Adipocyte (in vitro differentiated cells): ENCODE data around the gene SH2D7.

Experiments used
- DNase-seq: peaks from one replicate; pipeline ENCODE4 v3.0.0-alpha.2; 2015; ENCODE audit warnings: low read depth
- H3K27me3 ChIP-seq: replicated peaks from 2 replicates; pipeline ENCODE4 v1.7.0; 2013; ENCODE audit warnings: mild to moderate bottlenecking, low read length, moderate library complexity; ENCODE audit not compliant: control insufficient read depth, insufficient read depth
- H3K36me3 ChIP-seq: 2 replicates; pipeline ENCODE4 v1.7.0; 2013; ENCODE audit warnings: low read length, mild to moderate bottlenecking, moderate library complexity; ENCODE audit not compliant: control insufficient read depth, insufficient read depth, severe bottlenecking
- H3K4me1 ChIP-seq: 2 replicates; pipeline ENCODE4 v1.7.0; 2013; ENCODE audit warnings: mild to moderate bottlenecking, low read length, moderate library complexity; ENCODE audit not compliant: control insufficient read depth, insufficient read depth
- H3K4me3 ChIP-seq: 2 replicates; pipeline ENCODE4 v1.7.0; 2013; ENCODE audit warnings: mild to moderate bottlenecking, low read length, moderate library complexity
- H3K9ac ChIP-seq: 2 replicates; pipeline ENCODE4 v1.7.0; 2013; ENCODE audit warnings: mild to moderate bottlenecking, low read length, moderate library complexity
- H3K9me3 ChIP-seq: 2 replicates; pipeline ENCODE4 v1.7.0; 2013; ENCODE audit warnings: mild to moderate bottlenecking, low read length, moderate library complexity; ENCODE audit not compliant: control insufficient read depth

Gene SH2D7

DNA sequence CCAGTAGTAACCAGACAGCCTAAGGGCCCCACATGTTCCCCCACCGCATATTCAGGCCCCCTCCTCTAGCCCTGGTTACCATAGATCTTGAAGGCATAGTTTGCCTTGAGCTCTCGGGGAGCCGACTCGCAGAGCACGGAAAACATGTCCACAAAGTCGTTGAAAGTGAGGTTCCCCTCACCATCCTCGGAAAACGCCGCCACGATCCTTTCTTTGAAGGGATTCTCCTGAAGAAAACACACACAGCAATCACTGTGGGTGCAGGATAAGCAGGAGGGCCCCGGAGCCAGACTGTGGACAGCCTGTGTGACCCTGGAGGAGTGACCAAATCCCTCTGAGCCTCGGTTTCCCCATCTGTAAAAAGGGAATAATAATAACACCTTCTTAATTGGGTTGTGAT, 16.8 kb downstream of the SH2D7 start:
- H3K9me3 ChIP-seq: no peaks in the 10 kb centered on the region
- H3K4me1 ChIP-seq: no peaks in the 10 kb centered on the region
- no peaks in the 10 kb centered on the region for H3K36me3 ChIP-seq
- DNase-seq: no peak
- H3K4me3 ChIP-seq: no peak overlapping the region
- peaks cover 26% of the 10 kb centered on the region for H3K27me3 ChIP-seq
- H3K9ac ChIP-seq: no peak overlapping the region

DNA sequence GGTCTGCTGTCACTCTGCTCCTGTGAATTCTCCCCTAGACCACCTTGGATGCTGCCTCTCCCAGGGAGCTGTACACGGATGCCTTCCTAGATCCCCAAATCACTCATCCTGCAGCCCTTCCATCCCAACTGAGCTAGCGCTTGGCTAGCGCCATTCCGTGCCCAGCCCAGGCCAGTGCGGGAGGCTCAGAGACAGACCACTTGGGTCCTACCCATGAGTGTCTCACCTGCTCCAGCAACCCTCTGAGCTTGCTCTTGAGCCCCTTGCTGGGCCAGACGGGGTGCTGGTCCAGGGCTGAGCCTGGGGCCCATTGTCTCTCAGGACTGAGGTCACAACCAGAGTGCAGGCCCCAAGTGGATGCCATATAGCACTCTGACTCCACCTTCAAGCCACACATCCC, 17.7 kb downstream of the SH2D7 start:
- DNase-seq: no peak
- Histone ChIP-seq H3K4me3 (no peak overlapping the region), H3K9me3 (no peaks in the 10 kb centered on the region), H3K4me1 (no peaks in the 10 kb centered on the region), H3K36me3 (no peaks in the 10 kb centered on the region), H3K27me3 (peaks cover 20% of the 10 kb centered on the region), H3K9ac (no peak overlapping the region)

DNA sequence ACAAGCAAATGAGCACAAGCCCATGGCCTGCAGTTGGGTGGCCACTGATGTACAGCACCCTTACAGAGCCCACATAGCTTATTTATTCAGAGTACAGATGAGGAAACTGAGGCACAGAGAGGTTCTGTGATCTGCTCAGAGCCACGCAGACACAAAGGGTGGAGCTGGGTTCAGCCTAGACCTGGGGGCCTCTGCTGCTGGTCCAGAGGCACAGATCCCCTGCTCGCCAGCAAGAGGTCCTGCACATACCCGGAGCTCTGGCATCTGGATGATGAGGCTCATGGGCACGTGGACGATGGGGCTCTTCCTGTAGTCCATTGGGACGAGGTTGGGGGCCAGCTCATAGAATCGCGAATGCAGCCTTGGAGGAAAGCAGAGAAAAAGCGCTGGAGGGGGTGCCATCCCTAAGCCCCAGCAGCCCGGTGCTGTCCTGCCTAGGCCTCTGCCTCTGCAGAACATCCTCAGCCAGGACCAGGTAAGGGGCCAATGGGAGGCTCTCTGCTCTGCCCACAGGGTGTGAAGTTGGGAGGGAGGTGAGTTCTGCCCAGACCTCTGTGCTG, 18.6 kb downstream of the SH2D7 start:
- no peaks in the 10 kb centered on the region for H3K9me3 ChIP-seq
- no peaks in the 10 kb centered on the region for H3K4me1 ChIP-seq
- no peak overlapping the region for H3K9ac ChIP-seq
- no peak for DNase-seq
- H3K4me3 ChIP-seq: no peak overlapping the region
- H3K36me3 ChIP-seq: no peaks in the 10 kb centered on the region
- peaks cover 20% of the 10 kb centered on the region for H3K27me3 ChIP-seq

DNA sequence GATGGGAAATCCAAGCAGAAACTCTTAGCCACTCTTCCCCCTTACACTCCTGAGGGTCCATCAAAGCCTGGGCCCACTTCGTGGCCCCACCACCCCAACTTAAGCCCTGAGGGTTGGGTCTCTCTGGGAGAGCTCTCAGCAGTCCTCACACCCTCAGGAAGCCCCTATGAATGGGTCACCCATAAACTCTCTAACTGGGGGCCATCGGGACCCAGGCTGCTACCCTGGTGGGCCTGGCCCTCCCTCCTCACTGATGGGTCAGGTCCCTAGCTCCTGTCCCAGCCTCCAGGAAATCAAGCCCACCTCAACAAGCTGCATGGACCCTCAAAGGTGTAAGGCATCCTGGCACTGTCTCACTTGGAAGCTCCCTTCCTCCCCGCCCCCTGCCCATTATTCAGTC, 19.4 kb downstream of the SH2D7 start:
- Histone ChIP-seq H3K4me1 (no peaks in the 10 kb centered on the region), H3K4me3 (no peak overlapping the region), H3K27me3 (peaks cover 20% of the 10 kb centered on the region), H3K9ac (no peak overlapping the region), H3K9me3 (no peaks in the 10 kb centered on the region), H3K36me3 (no peaks in the 10 kb centered on the region)
- DNase-seq: no peak

DNA sequence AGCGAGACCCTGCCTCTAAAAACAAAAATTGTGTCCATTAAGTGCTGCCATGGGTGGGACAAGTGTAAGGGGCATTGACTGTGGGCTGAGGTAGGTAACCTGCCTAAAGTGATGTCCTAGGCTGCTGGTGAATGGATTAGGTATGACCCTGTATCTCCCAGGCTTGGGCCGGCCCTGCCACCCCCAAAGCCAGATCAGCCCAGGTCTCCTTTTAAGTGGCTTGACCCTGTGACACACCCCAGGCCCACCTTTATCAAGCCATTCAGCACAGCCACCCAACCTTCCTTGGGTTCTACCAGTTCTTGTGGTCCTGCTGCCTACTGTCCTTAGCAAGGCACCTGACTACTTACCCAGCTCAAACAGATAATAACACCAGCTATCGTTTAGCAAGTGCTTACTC, 20.2 kb downstream of the SH2D7 start:
- H3K36me3 ChIP-seq: no peaks in the 10 kb centered on the region
- no peak for DNase-seq
- H3K4me1 ChIP-seq: no peaks in the 10 kb centered on the region
- H3K4me3 ChIP-seq: no peak overlapping the region
- no peaks in the 10 kb centered on the region for H3K9me3 ChIP-seq
- no peak overlapping the region for H3K9ac ChIP-seq
- peaks cover 20% of the 10 kb centered on the region for H3K27me3 ChIP-seq

DNA sequence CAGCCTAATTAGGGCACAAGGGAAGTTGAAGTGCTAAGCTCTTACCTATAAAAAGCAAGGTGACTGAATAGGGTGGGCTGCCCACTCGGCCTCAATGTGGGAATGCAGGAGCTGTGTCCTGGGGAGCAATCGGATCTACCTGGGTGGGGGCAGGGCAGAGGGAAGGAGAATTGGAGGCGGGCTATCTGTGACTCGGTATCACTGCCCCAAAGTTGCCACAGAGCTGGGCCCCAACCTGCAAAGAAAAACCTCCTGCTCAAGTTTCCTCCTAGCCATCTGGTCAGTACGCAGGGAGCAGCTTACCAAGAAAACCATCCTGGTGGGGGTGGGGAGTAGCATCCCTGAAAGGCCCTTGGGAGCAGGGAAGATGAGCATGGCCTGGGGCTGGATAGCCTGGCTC, 28.2 kb downstream of the SH2D7 start:
- H3K27me3 ChIP-seq: peaks cover 21% of the 10 kb centered on the region
- no peaks in the 10 kb centered on the region for H3K36me3 ChIP-seq
- no peaks in the 10 kb centered on the region for H3K9me3 ChIP-seq
- no peak for DNase-seq
- H3K9ac ChIP-seq: no peak overlapping the region
- no peaks in the 10 kb centered on the region for H3K4me1 ChIP-seq
- no peak overlapping the region for H3K4me3 ChIP-seq

DNA sequence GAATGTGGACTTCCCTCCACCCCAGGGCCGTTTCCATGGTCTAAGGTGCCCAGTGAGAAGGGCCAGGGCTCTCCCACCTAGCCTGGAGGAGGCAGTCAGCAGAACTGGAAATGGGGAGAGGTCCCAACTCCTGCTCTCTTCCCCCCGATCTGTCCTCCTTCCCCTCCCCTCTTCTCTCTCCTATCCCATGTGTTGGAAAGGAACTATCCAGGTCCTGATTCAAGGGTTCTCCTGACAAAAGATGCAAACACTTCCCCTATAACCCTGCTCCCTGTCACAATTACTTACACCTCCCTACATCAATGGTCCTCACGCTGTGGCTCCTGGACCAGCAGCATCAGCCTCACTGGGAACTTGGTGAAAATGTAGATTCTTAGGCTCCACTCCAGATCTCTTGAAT, 32.9 kb downstream of the SH2D7 start:
- H3K27me3 ChIP-seq: peaks cover 22% of the 10 kb centered on the region
- H3K9ac ChIP-seq: no peak overlapping the region
- no peaks in the 10 kb centered on the region for H3K9me3 ChIP-seq
- no peak overlapping the region for H3K4me3 ChIP-seq
- H3K4me1 ChIP-seq: no peaks in the 10 kb centered on the region
- H3K36me3 ChIP-seq: no peaks in the 10 kb centered on the region
- DNase-seq: no peak

DNA sequence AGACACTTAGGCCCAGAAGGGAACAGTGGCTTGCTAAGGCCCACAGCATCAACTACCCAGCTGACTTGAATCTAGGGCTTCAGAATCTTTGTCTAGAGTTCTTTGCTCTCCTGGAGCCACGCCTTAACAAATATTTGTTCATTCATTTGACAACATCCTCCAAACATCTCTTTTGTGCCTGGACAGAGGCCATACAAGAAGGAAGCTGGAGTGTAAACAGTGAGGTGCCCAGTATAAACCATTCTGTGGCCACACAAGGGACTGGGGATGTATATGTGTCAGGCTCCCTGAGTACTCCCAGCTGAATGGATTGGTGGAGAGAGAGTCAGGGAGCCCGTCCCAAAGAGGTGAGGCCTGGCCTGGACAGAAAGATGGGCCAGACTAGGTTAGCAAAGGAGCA, 35.5 kb downstream of the SH2D7 start:
- no peak for DNase-seq
- peaks cover 15% of the 10 kb centered on the region for H3K27me3 ChIP-seq
- no peaks in the 10 kb centered on the region for H3K9me3 ChIP-seq
- H3K4me1 ChIP-seq: peaks cover 8% of the 10 kb centered on the region
- no peak overlapping the region for H3K9ac ChIP-seq
- H3K4me3 ChIP-seq: no peak overlapping the region
- no peaks in the 10 kb centered on the region for H3K36me3 ChIP-seq

DNA sequence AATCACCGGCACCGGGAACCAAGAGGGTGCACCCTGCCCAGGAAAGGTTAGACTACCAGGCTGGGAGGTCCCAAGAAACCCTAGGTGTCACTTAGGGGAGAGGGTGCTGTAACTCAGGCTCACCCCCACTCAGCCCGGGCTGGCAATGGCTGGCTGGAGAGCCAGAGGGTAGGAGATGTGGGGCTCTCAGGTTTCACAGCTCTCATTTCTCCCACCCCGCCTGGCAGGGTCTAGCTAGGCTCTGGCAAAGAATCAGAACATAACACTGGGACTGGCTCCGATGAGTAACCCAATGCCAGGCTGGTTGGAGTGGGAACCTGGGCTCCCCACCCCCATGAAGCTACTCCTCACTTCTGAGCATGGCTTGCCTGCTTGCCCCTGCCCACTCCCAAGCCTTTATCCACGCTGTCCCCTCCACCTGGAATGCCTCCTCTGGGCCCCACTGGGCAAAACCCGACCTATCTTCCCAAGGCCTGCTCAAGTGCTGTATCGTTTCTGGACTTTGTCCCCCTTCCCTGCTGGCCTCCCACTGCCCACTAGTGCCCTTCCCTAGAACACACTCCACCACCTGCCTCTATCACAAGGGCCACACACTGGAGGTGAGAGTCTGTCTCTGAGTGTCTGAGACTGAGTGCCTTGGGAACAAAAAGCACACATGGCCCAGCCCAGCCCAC, 36.9 kb downstream of the SH2D7 start:
- Histone ChIP-seq H3K27me3 (peaks cover 2% of the 10 kb centered on the region), H3K4me3 (no peak overlapping the region), H3K4me1 (peaks cover 8% of the 10 kb centered on the region), H3K36me3 (no peaks in the 10 kb centered on the region), H3K9me3 (no peaks in the 10 kb centered on the region), H3K9ac (no peak overlapping the region)
- DNase-seq: peak; percentile 15

DNA sequence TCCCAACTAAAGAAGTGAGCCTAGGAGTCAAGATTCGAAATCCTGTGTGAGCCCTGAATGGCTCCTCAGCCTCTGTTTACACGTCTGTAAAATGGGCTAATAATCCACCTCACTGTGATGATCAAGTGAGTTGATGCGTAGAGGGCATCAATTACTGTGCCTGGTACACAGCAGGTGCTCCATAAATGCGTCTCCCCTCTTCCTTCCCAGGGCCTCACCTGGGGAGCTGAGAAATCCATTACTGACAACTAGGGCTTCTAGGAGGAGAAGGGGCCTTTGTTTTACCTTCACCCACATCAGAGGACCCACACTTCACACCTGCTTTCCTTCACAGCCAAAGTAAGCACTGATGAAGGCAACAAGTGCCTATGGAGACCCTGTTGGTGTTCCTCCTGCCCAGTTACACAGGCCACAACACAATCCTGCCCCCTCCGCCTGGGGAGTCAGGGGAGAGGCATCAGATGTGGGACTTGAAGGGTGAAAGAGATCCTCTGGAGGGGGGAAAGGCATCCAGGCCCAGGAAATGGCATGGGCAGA, 37.5 kb downstream of the SH2D7 start:
- H3K4me3 ChIP-seq: no peak overlapping the region
- H3K9me3 ChIP-seq: no peaks in the 10 kb centered on the region
- H3K36me3 ChIP-seq: no peaks in the 10 kb centered on the region
- no peak for DNase-seq
- peaks cover 8% of the 10 kb centered on the region for H3K4me1 ChIP-seq
- no peak overlapping the region for H3K9ac ChIP-seq
- peaks cover 2% of the 10 kb centered on the region for H3K27me3 ChIP-seq

DNA sequence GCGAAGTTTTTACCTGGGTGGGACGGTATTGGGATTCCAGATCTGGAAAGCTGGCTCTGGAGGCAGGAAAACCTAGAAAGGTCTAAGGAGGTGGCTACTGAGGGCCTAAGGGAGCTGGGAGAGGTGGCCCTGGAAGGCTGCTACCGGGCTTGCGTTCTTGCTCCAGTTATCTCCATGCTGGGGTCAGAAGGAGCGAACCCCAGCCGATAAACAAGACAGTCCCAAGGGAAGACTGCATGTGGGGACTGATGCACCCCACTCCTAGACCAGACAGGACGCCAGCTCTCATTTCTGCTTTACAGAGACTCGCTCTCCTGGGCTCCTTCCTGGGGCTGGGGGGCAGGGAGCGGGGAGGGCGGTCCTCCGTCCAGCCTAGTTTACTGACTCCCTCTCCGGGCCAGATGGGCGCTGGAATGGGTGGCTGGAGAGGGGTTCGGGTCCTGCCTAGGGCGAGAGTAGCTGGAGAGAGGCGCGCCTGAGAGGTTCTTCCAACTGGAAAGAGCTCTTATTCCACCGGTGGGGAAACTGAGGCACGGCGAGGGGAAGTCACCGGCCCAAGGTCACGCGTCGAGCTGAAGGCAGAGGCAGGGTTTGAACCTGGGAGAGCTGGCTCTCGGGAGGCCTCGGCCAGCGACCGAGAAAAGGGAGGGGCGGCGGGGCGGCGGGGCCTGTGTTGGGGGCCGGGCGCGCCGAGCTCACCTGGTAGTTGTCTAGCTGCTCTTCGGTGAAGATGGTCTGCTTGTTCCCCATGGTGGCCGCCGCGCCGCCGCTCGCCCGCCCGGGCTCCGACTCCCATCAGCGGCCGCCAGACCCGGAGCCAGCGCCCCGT, 38.3 kb downstream of the SH2D7 start:
- H3K9me3 ChIP-seq: no peaks in the 10 kb centered on the region
- peak overlapping the region; percentile 86 for H3K9ac ChIP-seq
- peak overlapping the region; percentile 83 for H3K4me3 ChIP-seq
- H3K27me3 ChIP-seq: no peaks in the 10 kb centered on the region
- H3K4me1 ChIP-seq: peaks cover 8% of the 10 kb centered on the region
- no peak for DNase-seq
- no peaks in the 10 kb centered on the region for H3K36me3 ChIP-seq
